Activated CD4-positive, CD25-positive, alpha-beta regulatory T cell treated with anti-CD3 and anti-CD28 coated beads, Interleukin-2, amount 50 U/mL, for 72 hours (primary cell): ENCODE data around the gene MARS1.
A peak's percentile ranks its signal among the peaks of the same experiment; 100 is the strongest.

Experiments used
- DNase-seq: peaks from one replicate; pipeline ENCODE4 v3.0.0; 2021

MARS1 gene

DNA sequence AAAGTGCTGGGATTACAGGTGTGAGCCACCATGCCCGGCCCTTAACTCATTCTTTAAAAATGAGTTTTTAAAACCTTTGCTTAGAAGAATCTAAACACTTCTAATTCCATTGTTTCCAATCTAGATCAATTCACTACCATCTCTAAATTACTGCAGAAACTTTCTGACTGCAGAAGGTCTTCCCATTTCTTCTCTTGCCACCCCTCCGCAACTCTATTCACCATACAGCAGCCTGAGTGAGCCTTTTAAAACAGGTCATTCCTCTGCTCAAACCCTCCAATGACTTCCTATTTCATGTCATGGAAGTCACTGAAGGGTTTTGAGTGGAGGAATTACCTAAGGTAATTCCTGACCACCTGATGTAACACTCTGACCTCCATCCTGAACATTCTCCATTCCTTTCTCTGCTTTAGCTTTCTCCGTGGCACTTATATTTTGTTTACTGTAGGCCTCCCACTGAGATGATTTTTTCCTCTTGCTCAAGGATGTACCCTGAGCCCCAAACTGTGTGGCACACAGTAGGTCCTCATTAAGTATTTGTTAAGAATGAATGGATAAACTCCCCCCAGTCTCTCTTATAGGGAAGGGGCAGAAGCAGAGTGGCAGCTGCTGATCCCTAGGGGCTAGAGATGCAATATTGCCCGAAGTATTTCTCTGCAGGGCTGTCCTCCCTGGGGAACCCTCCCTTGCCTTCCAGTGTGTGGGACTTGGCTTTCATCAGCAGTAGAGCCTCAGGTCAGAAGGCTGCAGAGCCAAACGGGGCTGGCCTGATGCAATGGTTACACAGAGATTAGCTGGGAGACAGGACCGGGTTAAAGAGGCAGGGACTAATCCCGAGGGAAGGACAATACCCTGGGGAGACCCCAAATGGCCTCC lies 31.3 kb downstream of the MARS1 start:
- DNase-seq = no peak

DNA sequence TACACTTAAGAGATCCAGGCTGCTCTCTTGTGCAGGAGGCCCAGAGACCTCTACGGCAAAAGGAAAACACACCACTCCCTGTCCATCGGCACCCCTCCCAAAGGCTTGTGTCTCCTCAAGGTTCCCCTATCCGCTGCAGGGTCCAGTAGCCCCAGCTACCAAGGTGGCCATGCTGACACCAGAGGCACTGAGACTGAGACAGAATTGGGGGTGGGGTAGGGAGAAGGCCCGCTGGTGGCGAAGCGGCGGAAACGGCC lies 31.9 kb downstream of the MARS1 start:
- DNase-seq = peak; percentile 57

- peak; percentile 99 for DNase-seq
Observed at GRCh38 chr12:57520053-57520818, 32.4 kb downstream of the MARS1 start, which contains the start of gene DDIT3. DDIT3 (minus strand) TSS chr12:57520514; CDS start chr12:57517406, 3,108 bp downstream.

- peak; percentile 41 for DNase-seq
Observed at GRCh38 chr12:57521525-57522010, 33.7 kb downstream of the MARS1 start.

DNA sequence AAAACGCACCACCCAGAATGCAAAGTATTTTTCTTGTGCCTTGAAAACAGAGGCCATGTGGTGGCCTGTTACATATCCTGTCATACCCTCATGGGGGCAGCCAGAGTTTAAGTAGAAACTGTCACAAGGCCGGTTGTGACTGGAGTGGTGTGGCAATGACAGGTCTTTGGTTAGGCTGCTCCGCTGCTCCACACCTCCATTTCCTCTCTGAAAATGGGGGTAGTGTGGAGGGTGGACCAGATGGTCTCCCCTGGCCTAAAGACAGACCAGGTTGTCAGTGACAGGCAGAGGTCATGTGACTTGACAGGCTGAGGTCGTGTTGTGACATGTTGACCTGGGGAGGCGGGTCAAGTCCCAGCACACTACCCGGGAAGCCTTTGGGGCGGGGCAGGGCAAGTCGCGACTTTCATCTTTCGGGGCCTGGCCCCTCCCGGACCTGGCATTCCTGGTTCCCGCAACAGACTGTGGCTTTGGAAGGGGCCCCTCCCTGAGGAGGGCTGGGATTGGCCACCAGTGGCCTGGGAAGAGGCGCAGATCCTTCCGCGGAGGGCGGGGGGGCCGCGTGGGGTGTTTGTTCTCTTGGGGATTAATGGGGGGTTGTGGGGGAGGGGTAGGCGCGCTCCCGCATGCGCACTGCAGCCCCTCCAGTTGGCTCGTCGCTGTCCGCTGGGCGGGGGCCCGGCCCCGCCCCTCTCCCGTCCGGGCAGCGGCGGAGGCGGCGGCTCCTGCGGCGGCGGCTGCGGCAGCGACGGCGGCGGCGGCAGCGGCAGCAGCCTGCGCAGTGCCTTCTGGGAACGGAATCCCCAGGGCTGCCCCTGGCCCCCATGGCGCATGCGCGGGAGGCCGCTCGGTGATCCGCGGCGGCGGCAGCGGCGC lies 34.4 kb downstream of the MARS1 start, which contains the start of gene MBD6:
Gene MBD6 (plus strand): TSS at position 814 of the 876 bp plus-strand sequence. CDS start 1,480 bp downstream, outside the sequence.
- peak; percentile 91 for DNase-seq

DNA sequence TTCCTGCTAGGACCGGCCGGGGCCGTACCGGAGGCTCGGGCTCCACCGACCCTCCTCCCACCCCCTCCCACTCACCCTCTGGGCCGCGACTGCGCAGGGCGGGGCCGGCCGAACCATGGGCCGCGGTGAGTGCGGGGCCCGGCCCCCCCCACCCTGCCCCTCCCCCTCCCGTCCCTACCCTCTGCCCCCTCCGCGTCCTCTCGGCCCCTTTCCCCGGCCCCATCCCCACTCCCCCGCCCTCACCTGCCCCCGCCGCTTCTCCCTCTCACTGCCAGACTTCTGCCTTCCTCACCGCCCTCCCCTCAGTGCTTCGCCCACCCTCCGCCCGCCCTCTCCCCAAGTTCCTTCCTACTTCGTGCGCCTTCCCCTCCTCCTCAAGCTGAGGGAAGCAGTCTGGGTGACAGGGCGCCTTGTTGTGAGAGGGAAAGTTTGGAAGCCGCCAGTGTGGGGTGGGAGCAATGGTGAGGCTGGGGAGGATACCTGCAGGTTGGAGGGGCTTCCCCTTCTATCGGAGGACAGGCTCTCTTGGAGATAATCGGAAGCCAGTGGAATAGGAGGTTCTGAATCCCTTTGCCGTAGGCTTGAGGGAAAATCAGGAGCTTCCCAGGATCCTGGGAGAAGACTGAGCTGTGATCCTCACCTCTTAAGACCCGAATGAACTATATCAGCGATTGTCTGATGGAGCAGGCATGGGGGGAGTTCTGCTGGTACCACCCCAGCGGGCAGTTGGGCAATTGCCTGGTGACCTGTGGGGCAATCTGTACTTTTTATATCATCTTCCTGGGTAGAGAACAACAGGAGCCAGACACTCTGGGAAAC lies 35.2 kb downstream of the MARS1 start:
- no peak for DNase-seq

DNA sequence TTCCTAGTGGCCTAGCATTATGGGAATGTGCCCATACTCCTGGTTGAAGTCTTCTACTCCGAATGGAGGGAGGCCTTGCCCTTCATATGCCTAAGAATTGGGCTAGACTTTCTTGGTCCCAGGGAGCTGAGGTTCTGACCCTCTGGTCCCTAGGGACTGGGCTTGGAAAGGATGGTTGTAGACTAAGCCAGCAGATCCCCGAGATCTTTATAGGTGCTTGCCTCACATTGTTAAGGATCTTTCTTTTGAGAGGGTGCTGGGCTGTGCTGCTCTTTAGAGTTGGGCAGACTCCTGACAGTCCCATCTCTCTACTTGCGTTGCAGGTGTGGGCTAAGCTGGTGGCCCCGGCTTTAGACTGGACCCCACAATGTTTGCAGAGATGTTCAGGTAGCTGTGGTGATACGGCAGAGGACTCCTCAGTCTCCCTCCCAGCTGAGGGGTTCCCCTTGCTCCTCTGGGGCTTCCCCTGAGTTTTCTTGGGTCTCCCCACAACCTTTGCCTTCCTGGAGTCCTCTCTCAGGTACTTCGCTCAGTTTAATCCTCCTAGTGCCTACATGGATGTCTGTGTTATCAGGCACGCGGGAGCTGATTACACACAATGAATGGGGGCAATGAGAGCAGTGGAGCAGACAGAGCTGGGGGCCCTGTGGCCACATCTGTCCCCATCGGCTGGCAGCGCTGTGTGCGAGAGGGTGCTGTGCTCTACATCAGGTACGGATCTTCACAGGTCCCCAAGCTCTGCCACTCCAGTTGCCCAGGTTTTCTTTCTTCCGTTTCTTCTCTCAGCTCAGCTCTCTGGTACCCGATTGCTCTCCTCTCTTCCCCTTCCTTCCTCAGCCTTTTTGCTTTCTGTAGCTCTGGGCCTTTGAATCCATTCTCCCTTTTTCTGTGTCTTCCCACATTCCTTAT lies 36.1 kb downstream of the MARS1 start:
- peak; percentile 38 for DNase-seq

DNA sequence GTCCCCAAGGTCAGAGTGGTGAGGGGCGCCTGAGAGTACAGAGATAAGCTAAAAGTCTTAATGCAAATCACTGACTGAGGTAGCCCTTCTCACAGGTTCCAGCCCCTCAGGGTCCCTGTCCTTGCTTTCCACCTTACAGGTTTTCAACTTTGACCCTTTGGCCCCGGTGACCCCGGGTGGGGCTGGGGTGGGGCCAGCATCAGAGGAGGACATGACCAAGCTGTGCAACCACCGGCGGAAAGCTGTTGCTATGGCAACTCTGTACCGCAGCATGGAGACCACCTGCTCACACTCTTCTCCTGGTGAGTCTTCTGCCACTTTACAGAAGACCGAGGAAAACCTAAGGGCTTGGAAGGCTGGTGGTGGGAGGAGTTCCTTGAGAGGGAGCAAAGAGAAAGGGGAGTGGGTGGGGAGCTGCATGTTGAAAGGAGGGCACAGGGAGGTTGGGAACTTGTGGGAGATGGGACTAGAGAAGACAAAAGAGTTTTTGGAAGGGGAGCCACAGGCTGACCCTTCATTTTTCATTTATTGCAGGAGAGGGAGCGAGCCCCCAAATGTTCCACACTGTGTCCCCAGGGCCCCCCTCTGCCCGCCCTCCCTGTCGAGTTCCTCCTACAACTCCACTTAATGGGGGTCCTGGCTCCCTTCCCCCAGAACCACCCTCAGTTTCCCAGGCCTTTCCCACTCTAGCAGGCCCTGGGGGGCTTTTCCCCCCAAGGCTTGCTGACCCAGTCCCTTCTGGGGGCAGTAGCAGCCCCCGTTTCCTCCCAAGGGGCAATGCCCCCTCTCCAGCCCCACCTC lies 37.1 kb downstream of the MARS1 start:
- DNase-seq = no peak

- no peak for DNase-seq
Observed at GRCh38 chr12:57525615-57526383, 37.9 kb downstream of the MARS1 start.

- no peak for DNase-seq
Observed at GRCh38 chr12:57526477-57527126, 38.7 kb downstream of the MARS1 start.

GRCh38 chr12:57527184-57527583 lies 39.3 kb downstream of the MARS1 start:
- no peak for DNase-seq

- DNase-seq = no peak
Observed at GRCh38 chr12:57528176-57528575, 40.3 kb downstream of the MARS1 start.

- no peak for DNase-seq
Observed at GRCh38 chr12:57528831-57529555, 41.1 kb downstream of the MARS1 start.

DNA sequence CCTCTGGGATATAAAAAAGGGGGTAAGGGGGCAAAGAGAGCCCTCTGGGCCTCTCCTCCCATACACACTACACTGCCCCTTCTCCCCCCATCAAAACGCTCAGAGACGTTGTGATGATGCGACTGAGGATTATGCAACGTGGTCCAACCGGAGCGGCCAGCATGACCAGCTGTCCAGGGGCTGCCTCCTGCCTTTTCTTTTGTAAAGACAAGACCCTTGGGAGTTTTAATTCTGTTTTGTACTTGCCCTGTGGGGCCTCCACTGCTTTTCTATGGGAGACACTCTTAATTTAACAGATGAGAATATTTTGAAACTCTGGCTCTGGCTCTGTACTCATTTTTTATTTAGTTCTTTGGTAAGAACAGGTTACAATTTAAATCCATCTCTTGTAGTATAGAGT lies 42.0 kb downstream of the MARS1 start:
- DNase-seq = no peak

DNA sequence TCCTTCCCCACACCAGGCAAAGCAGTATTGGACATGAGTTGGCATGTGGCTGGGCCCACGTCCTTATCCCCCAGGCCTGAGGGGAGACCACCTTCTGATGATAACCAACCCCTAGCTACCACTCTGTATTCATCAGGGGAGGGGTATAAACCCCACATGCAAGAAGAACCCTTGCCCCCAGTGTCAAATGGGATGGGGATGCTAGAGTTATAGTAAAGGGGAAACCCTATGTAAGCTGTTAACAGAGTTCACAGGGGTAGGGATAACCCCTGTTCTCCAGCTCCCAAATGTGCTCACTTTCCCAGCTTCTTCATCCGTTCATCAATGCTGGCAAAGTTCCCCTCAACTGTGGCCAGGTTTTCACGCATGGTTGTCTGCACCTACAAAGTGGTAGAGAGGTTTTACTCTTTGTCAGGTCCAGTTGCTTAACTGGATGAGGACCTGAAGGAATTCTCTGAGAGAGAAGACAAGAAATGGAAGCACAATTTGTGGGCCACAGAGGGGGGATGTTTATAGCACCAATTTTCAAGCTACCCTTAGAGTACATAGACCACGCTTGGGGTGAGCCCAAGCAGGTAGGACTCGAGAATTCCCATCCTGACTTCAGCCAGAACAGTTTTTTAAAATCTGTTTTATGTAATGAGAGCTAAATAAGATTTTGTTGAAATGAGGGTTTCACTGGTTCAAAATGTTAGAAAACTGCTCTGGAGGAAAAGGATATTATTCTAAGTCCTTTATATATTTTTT lies 42.7 kb downstream of the MARS1 start:
- no peak for DNase-seq

DNA sequence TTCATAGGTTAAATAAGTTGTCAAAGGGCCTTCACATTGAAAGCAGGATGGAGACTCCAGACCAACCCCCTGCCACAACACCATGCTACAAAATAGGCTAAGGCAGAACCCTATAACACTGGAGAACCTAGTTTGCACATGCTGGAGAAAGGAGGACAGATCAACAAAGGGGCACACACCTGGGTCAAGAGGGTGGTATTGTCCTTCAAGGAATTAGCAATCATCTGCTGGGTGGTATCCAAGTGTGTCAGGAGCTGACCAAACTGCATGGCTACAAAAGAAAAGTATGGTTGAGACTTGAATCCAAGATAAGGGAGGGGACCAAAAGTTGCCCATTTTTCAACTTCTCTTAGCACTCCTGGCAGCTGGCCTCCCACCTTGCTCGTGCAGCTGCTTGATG lies 44.0 kb downstream of the MARS1 start:
- no peak for DNase-seq

- no peak for DNase-seq
Observed at GRCh38 chr12:57533108-57533507, 45.2 kb downstream of the MARS1 start.
